Cardiac muscle cell (in vitro differentiated cells and primary cell): ENCODE results near the gene RSRP1. TPM values are rescaled to one million over a fixed set of nuclear protein-coding genes. Genes with fewer than 3 reads are reported as not detected.

ENCODE experiments used
- DNase-seq, 2 donors: peaks; one replicate each; pipeline versions ENCODE4 v3.0.0 to v3.0.0-alpha.2; 2010 to 2017; ENCODE audit warnings: low read depth in 1 of 2, low spot score in 1 of 2
- H3K27ac ChIP-seq: fragments of 200-600 bp; sonication (generic); 2 replicates; pipeline ENCODE4 v1.5.1; 2016
- H3K27me3 ChIP-seq: fragments of 200-600 bp; sonication (generic); 2 replicates; pipeline ENCODE4 v1.6.0; 2016; ENCODE audit warnings: control low read depth
- H3K36me3 ChIP-seq: fragments of 200-600 bp; sonication (generic); 2 replicates; pipeline ENCODE4 v1.5.1; 2016; ENCODE audit warnings: control low read depth
- H3K4me1 ChIP-seq: fragments of 200-600 bp; sonication (generic); 2 replicates; pipeline ENCODE4 v1.8.1; 2017; ENCODE audit warnings: low read depth, mild to moderate bottlenecking, mixed run types
- H3K4me3 ChIP-seq: fragments of 200-600 bp; sonication (generic); 2 replicates; pipeline ENCODE4 v1.5.1; 2016; ENCODE audit warnings: mild to moderate bottlenecking
- H3K9me3 ChIP-seq: fragments of 200-600 bp; sonication (generic); 2 replicates; pipeline ENCODE4 v1.5.1; 2017; ENCODE audit warnings: low read depth, mild to moderate bottlenecking, control low read depth
- CTCF ChIP-seq: IDR thresholded peaks from 2 replicates; pipeline ENCODE4 v1.5.1; 2012; ENCODE audit warnings: low read depth, mild to moderate bottlenecking, low read length
- polyA plus RNA-seq: library from polyadenylated mRNA; unstranded; fragments of >200 nt; fragmentation: Nextera tagmentation; extraction: Ambion mirVana; gene quantifications from 2 replicates; pipeline ENCODE4 v1.2.1, GENCODE V29; 2016
- total RNA-seq: library from RNA; depleted of rRNA; stranded (reverse); fragments of >200 nt; gene quantifications from 2 replicates; pipeline ENCODE4 v1.2.3, GENCODE V29; 2016

RSRP1 gene
- total and polyA plus RNA-seq, 2 experiments from 2014 or later = 223 to 231 TPM

- Histone ChIP-seq H3K9me3 (no peaks in the 10 kb centered on the region), H3K4me3 (no peak overlapping the region), H3K4me1 (no peaks in the 10 kb centered on the region), H3K36me3 (no peaks in the 10 kb centered on the region), H3K27ac (no peak overlapping the region), H3K27me3 (no peaks in the 10 kb centered on the region)
- TF ChIP-seq CTCF = no peak
- DNase-seq = no peak
Observed at GRCh38 chr1:25210728-25211127, 36.5 kb downstream of the RSRP1 start.

- H3K9me3 ChIP-seq = no peaks in the 10 kb centered on the region
- no peak for DNase-seq
Observed at GRCh38 chr1:25209516-25209915, 37.7 kb downstream of the RSRP1 start.

GRCh38 chr1:25208561-25209222 is 38.6 kb downstream of the RSRP1 start:
- TF ChIP-seq CTCF = no peak
- Histone ChIP-seq H3K4me1 (no peaks in the 10 kb centered on the region), H3K36me3 (no peaks in the 10 kb centered on the region), H3K27me3 (no peaks in the 10 kb centered on the region), H3K4me3 (no peak overlapping the region), H3K27ac (no peak overlapping the region), H3K9me3 (no peaks in the 10 kb centered on the region)
- no peak for DNase-seq

More at GRCh38 chr1:25209516-25209915, 37.7 kb downstream of the RSRP1 start:
- H3K27me3 ChIP-seq = no peaks in the 10 kb centered on the region
- TF ChIP-seq CTCF = no peak
- H3K4me1 ChIP-seq = no peaks in the 10 kb centered on the region
- no peak overlapping the region for H3K4me3 ChIP-seq
- no peaks in the 10 kb centered on the region for H3K36me3 ChIP-seq
- no peak overlapping the region for H3K27ac ChIP-seq

- DNase-seq = no peak
- no peak overlapping the region for H3K4me3 ChIP-seq
- no peak for TF ChIP-seq CTCF
- no peaks in the 10 kb centered on the region for H3K4me1 ChIP-seq
- no peaks in the 10 kb centered on the region for H3K9me3 ChIP-seq
- H3K27me3 ChIP-seq = no peaks in the 10 kb centered on the region
- H3K36me3 ChIP-seq = no peaks in the 10 kb centered on the region
- H3K27ac ChIP-seq = no peak overlapping the region
Observed at GRCh38 chr1:25208092-25208491, 39.2 kb downstream of the RSRP1 start.

GRCh38 chr1:25206201-25206600 is 41.1 kb downstream of the RSRP1 start:
- Histone ChIP-seq H3K27me3 (no peaks in the 10 kb centered on the region), H3K36me3 (no peaks in the 10 kb centered on the region), H3K27ac (no peak overlapping the region), H3K9me3 (no peaks in the 10 kb centered on the region), H3K4me1 (no peaks in the 10 kb centered on the region), H3K4me3 (no peak overlapping the region)
- DNase-seq = no peak
- no peak for TF ChIP-seq CTCF
